H9 (cell line): Measurements from ENCODE around the gene ANK3. TPM values are rescaled to one million over a fixed set of nuclear protein-coding genes. Genes with fewer than 3 reads are reported as not detected.

Source experiments
- DNase-seq: peaks from one replicate; pipeline ENCODE4 v3.0.0-alpha.2; 2017
- H2AFZ ChIP-seq: one replicate; pipeline ENCODE4 v1.6.1; 2013; ENCODE audit warnings: mild to moderate bottlenecking, low read length, control low read depth, moderate library complexity
- H2AK5ac ChIP-seq: 2 replicates; pipeline ENCODE4 v1.6.1; 2013; ENCODE audit warnings: low read length, control low read depth, mixed read lengths; ENCODE audit not compliant: insufficient read length
- H2BK120ac ChIP-seq: one replicate; pipeline ENCODE4 v1.6.1; 2013; ENCODE audit warnings: low read depth, mild to moderate bottlenecking, low read length, control low read depth, inconsistent platforms; ENCODE audit not compliant: poor library complexity, severe bottlenecking
- H2BK12ac ChIP-seq: 2 replicates; pipeline ENCODE4 v1.6.1; 2013; ENCODE audit warnings: low read length, control low read depth, mixed read lengths, low read depth; ENCODE audit not compliant: insufficient read length
- H2BK15ac ChIP-seq: 2 replicates; pipeline ENCODE4 v1.6.1; 2013; ENCODE audit warnings: low read depth, low read length, control low read depth
- H2BK20ac ChIP-seq: one replicate; pipeline ENCODE4 v1.6.1; 2013; ENCODE audit warnings: low read depth, mild to moderate bottlenecking, low read length, control low read depth, inconsistent platforms; ENCODE audit not compliant: poor library complexity, severe bottlenecking
- H2BK5ac ChIP-seq: 2 replicates; pipeline ENCODE4 v1.6.1; 2013; ENCODE audit warnings: low read length, control low read depth, mixed read lengths; ENCODE audit not compliant: insufficient read length
- H3K14ac ChIP-seq: 2 replicates; pipeline ENCODE4 v1.6.1; 2013; ENCODE audit warnings: low read length, control low read depth; ENCODE audit not compliant: insufficient read depth
- H3K18ac ChIP-seq: 2 replicates; pipeline ENCODE4 v1.6.1; 2013; ENCODE audit warnings: low read depth, mild to moderate bottlenecking, mixed read lengths, low read length, control low read depth; ENCODE audit not compliant: insufficient read length
- H3K23ac ChIP-seq: 2 replicates; pipeline ENCODE4 v1.6.1; 2013; ENCODE audit warnings: low read length, control low read depth, mixed read lengths, low read depth; ENCODE audit not compliant: insufficient read length
- H3K23me2 ChIP-seq: 2 replicates; pipeline ENCODE4 v1.6.1; 2013; ENCODE audit warnings: low read depth, mild to moderate bottlenecking, mixed read lengths, low read length, control low read depth; ENCODE audit not compliant: insufficient read length, poor library complexity, severe bottlenecking
- H3K27ac ChIP-seq: 2 replicates; pipeline ENCODE4 v1.5.1; 2013; ENCODE audit warnings: low read length, control low read depth, mixed read lengths, low read depth; ENCODE audit not compliant: insufficient read length
- H3K27me3 ChIP-seq: 2 replicates; pipeline ENCODE4 v1.6.1; 2013; ENCODE audit warnings: low read length, control low read depth, inconsistent platforms; ENCODE audit not compliant: insufficient read depth
- H3K4ac ChIP-seq: 2 replicates; pipeline ENCODE4 v1.6.1; 2013; ENCODE audit warnings: low read depth, mild to moderate bottlenecking, control low read depth, inconsistent platforms, low read length, moderate library complexity
- H3K4me1 ChIP-seq: 2 replicates; pipeline ENCODE4 v1.6.1; 2013; ENCODE audit warnings: low read length, control low read depth, inconsistent platforms; ENCODE audit not compliant: insufficient read depth
- H3K4me2 ChIP-seq: 2 replicates; pipeline ENCODE4 v1.6.1; 2013; ENCODE audit warnings: low read length, control low read depth, mixed read lengths; ENCODE audit not compliant: insufficient read length, insufficient read depth
- H3K56ac ChIP-seq: 2 replicates; pipeline ENCODE4 v1.6.1; 2013; ENCODE audit warnings: low read depth, mild to moderate bottlenecking, mixed read lengths, low read length, control low read depth; ENCODE audit not compliant: insufficient read length
- H3K79me1 ChIP-seq: 2 replicates; pipeline ENCODE4 v1.6.1; 2013; ENCODE audit warnings: low read depth, mild to moderate bottlenecking, moderate library complexity, low read length, control low read depth, inconsistent platforms; ENCODE audit not compliant: insufficient read depth, poor library complexity, severe bottlenecking
- H3K79me2 ChIP-seq: 2 replicates; pipeline ENCODE4 v1.6.1; 2013; ENCODE audit warnings: low read length, control low read depth, inconsistent platforms; ENCODE audit not compliant: insufficient read depth
- H3K9ac ChIP-seq: 2 replicates; pipeline ENCODE4 v1.6.1; 2013; ENCODE audit warnings: low read length, control low read depth, mixed read lengths; ENCODE audit not compliant: insufficient read length; ENCODE audit errors: extremely low read depth
- H3K9me3 ChIP-seq: one replicate; pipeline ENCODE4 v1.6.1; 2013; ENCODE audit warnings: low read depth, low read length, inconsistent platforms; ENCODE audit not compliant: control insufficient read depth
- H3T11ph ChIP-seq: one replicate; pipeline ENCODE4 v1.6.1; 2013; ENCODE audit warnings: mild to moderate bottlenecking, low read length, control low read depth, inconsistent platforms
- H4K20me1 ChIP-seq: one replicate; pipeline ENCODE4 v1.6.1; 2013; ENCODE audit not compliant: control insufficient read depth, insufficient read length, insufficient read depth
- H4K5ac ChIP-seq: 2 replicates; pipeline ENCODE4 v1.6.1; 2013; ENCODE audit warnings: low read depth, mild to moderate bottlenecking, mixed read lengths, low read length, control low read depth; ENCODE audit not compliant: insufficient read length
- H4K8ac ChIP-seq: replicated peaks from 2 replicates; pipeline ENCODE4 v1.6.1; 2013; ENCODE audit warnings: low read length, control low read depth, mixed read lengths, low read depth; ENCODE audit not compliant: insufficient read length
- H4K91ac ChIP-seq: 2 replicates; pipeline ENCODE4 v1.6.1; 2013; ENCODE audit warnings: low read depth, mild to moderate bottlenecking, moderate library complexity, mixed read lengths, low read length, control low read depth; ENCODE audit not compliant: insufficient read length
- H3K27ac Mint-ChIP-seq, 3 experiments: 2 replicates in 2 of 3; 3 replicates in 1 of 3; pipeline ENCODE4 v1.8.0; 2020 to 2021; ENCODE audit warnings: mixed read lengths in 3 of 3, mild to moderate bottlenecking in 1 of 3, moderate library complexity in 1 of 3
- H3K27me3 Mint-ChIP-seq: 2 replicates; pipeline ENCODE4 v1.8.0; 2021; ENCODE audit warnings: low read depth, mild to moderate bottlenecking, moderate library complexity, mixed read lengths
- H3K36me3 Mint-ChIP-seq, 3 experiments: 2 replicates in 2 of 3; 3 replicates in 1 of 3; pipeline ENCODE4 v1.8.0; 2020 to 2021; ENCODE audit warnings: low read depth in 3 of 3, mixed read lengths in 3 of 3; ENCODE audit not compliant: insufficient read depth in 1 of 3
- H3K4me1 Mint-ChIP-seq, 2 experiments: 2 replicates each; pipeline ENCODE4 v1.8.0; 2020; ENCODE audit warnings: mixed read lengths in 2 of 2
- H3K4me3 Mint-ChIP-seq, 2 experiments: 2 replicates in 1 of 2; 3 replicates in 1 of 2; pipeline ENCODE4 v1.8.0; 2020 to 2021; ENCODE audit warnings: mild to moderate bottlenecking in 2 of 2, mixed read lengths in 2 of 2, moderate library complexity in 1 of 2
- H3K9me3 Mint-ChIP-seq, 2 experiments: 2 replicates in 1 of 2; 3 replicates in 1 of 2; pipeline ENCODE4 v1.8.0; 2020; ENCODE audit warnings: mild to moderate bottlenecking in 2 of 2, mixed read lengths in 2 of 2, moderate library complexity in 1 of 2
- CTCF ChIP-seq: fragments of 200-600 bp; sonication (generic); conservative IDR thresholded peaks from 3 replicates; pipeline ENCODE4 v1.8.0; 2021; ENCODE audit warnings: antibody characterized with exemption, mild to moderate bottlenecking
- WGBS: extraction: QIAGEN DNeasy Blood & Tissue Kit; methylation state at CpG from one replicate; pipeline ENCODE4 v1.1.7; 2013; ENCODE audit warnings: missing lambda C conversion rate, low lambda C conversion rate, mixed read lengths; ENCODE audit not compliant: insufficient read length; ENCODE audit errors: extremely low coverage; 5-methylcytosine and 5-hydroxymethylcytosine counted together
- total RNA-seq: library from RNA; stranded (reverse); gene quantifications from 2 replicates; pipeline ENCODE4 v1.2.1, GENCODE V29; 2021

Gene ANK3
- total RNA-seq, 1 experiment from 2014 or later = 59.6 TPM

DNA sequence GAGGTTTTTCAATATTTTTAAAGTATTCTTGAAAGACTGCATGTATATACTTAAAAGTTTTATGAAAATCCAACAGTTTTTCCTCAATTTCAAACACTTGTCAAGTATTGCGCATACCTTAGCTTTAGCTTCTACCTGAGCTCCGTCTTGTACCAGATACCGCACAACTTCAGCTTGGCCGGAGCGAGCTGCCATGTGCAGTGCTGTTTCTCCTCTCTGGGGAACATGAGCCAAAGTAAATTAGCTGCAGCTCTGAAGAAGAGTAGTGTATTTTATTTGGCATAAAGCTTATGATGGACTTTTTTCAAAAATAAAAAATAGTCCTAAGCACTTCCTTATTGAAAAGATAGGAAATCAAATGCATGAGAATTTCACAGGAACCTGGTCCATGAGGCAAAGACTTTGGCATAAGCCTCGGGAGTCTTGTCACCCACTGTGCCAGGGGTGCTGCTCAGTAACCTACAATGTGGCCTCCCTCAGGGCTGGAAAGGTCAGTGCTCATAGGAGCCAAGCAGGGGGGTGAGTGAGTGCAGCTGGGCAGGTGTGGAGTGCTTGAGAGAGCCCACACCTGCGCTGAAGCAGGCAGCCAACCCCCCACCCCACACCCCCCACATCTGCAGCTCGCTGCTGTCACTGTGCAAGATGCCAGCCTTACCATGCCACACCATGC, 189.5 kb downstream of the ANK3 start:
- Histone ChIP-seq H3K79me1 (no peaks in the 10 kb centered on the region), H4K5ac (no peak overlapping the region), H2BK5ac (no peak overlapping the region), H4K91ac (no peak overlapping the region), H2BK20ac (no peak overlapping the region), H2BK15ac (no peak overlapping the region), H3K9ac (no peak overlapping the region), H3K18ac (no peak overlapping the region), H3T11ph (no peak overlapping the region), H3K14ac (no peak overlapping the region), H2AK5ac (no peak overlapping the region), H3K4ac (no peak overlapping the region), H3K27ac (no peak overlapping the region), H3K56ac (no peak overlapping the region), H3K23me2 (no peaks in the 10 kb centered on the region), H2BK12ac (no peak overlapping the region), H3K23ac (no peak overlapping the region), H4K8ac (no peak overlapping the region), H3K27me3 (no peaks in the 10 kb centered on the region), H3K4me2 (no peak overlapping the region), H3K4me1 (no peaks in the 10 kb centered on the region), H2BK120ac (no peak overlapping the region), H4K20me1 (no peaks in the 10 kb centered on the region), H2AFZ (no peak overlapping the region), H3K79me2 (no peaks in the 10 kb centered on the region), H3K9me3 (no peaks in the 10 kb centered on the region)
- no peak overlapping the region for H3K4me3 Mint-ChIP-seq
- no peaks in the 10 kb centered on the region for H3K9me3 Mint-ChIP-seq
- H3K36me3 Mint-ChIP-seq = peaks cover 0 to 4% (median 3%) of the 10 kb centered on the region in 3 experiments; a peak in 2 of 7 replicates
- no peaks in the 10 kb centered on the region for H3K4me1 Mint-ChIP-seq
- DNase-seq = no peak
- H3K27me3 Mint-ChIP-seq = no peaks in the 10 kb centered on the region
- TF ChIP-seq CTCF = no peak
- H3K27ac Mint-ChIP-seq = no peak overlapping the region; a peak in 1 of 7 replicates
- no CpG with 5 or more reads among the region's 8 CpGs for WGBS
